HG03025 (cell line): ENCODE results near the gene FOXF2.
"Not testable (repeated sequence)": the region's sequence is repeated elsewhere in the genome, so short reads cannot be mapped to it uniquely, and the experiment has no call there.

Experiments used
- ATAC-seq: cut with Tn5 transposase; IDR thresholded peaks from one replicate; pipeline ENCODE4 v1.9.1; 2021; ENCODE audit warnings: mild to moderate bottlenecking, moderate library complexity; ENCODE audit not compliant: unreplicated experiment, low FRiP score

The FOXF2 gene

GRCh38 chr6:1389369-1390132 is at the start of gene FOXF2:
TSS of gene FOXF2 (plus strand) at chr6:1389576. CDS start at chr6:1389948, 372 bp downstream.
- ATAC-seq: no peak

GRCh38 chr6:1346101-1346500 is 43.3 kb upstream of the FOXF2 start:
- no peak for ATAC-seq

- no peak for ATAC-seq
Observed at GRCh38 chr6:1346558-1347091, 42.8 kb upstream of the FOXF2 start.

GRCh38 chr6:1347161-1347560 is 42.2 kb upstream of the FOXF2 start:
- no peak for ATAC-seq

GRCh38 chr6:1348675-1349074 is 40.7 kb upstream of the FOXF2 start:
- no peak for ATAC-seq

GRCh38 chr6:1349655-1350054 is 39.7 kb upstream of the FOXF2 start:
- no peak for ATAC-seq

GRCh38 chr6:1351381-1352008 is 37.9 kb upstream of the FOXF2 start:
- no peak for ATAC-seq

GRCh38 chr6:1355068-1355467 is 34.3 kb upstream of the FOXF2 start:
- not testable (repeated sequence) for ATAC-seq

GRCh38 chr6:1361717-1362116 is 27.7 kb upstream of the FOXF2 start:
- ATAC-seq: not testable (repeated sequence)

GRCh38 chr6:1362643-1363042 is 26.7 kb upstream of the FOXF2 start:
- no peak for ATAC-seq

GRCh38 chr6:1363298-1363697 is 26.1 kb upstream of the FOXF2 start:
- ATAC-seq: no peak

GRCh38 chr6:1363729-1364572 is 25.4 kb upstream of the FOXF2 start:
- no peak for ATAC-seq

GRCh38 chr6:1364791-1365190 is 24.6 kb upstream of the FOXF2 start:
- ATAC-seq: no peak

GRCh38 chr6:1365686-1366085 is 23.7 kb upstream of the FOXF2 start:
- ATAC-seq: no peak

GRCh38 chr6:1367771-1368170 is 21.6 kb upstream of the FOXF2 start:
- ATAC-seq: no peak

GRCh38 chr6:1368940-1369339 is 20.4 kb upstream of the FOXF2 start:
- ATAC-seq: no peak

GRCh38 chr6:1369695-1370094 is 19.7 kb upstream of the FOXF2 start:
- not testable (repeated sequence) for ATAC-seq

GRCh38 chr6:1371933-1372332 is 17.4 kb upstream of the FOXF2 start:
- ATAC-seq: no peak

GRCh38 chr6:1372690-1373089 is 16.7 kb upstream of the FOXF2 start:
- ATAC-seq: no peak

GRCh38 chr6:1376653-1377052 is 12.7 kb upstream of the FOXF2 start:
- no peak for ATAC-seq

GRCh38 chr6:1377526-1377925 is 11.8 kb upstream of the FOXF2 start:
- ATAC-seq: no peak
